Suprapubic skin (tissue), 3 donors: ENCODE data around the gene ATL1.

Experiments
- CTCF ChIP-seq, 2 donors: fragments of 200-600 bp in 1 of 2; fragments of 450-650 bp in 1 of 2; sonication (generic) in 1 of 2; IDR thresholded peaks; one replicate each; pipeline ENCODE4 v1.5.1; 2016 to 2019; ENCODE audit warnings: antibody characterized with exemption in 2 of 2, mild to moderate bottlenecking in 1 of 2, moderate library complexity in 1 of 2
- EP300 ChIP-seq: sonication (generic); formaldehyde crosslinking; IDR thresholded peaks from one replicate; pipeline ENCODE4 v1.6.1; 2017; ENCODE audit warnings: antibody characterized with exemption
- POLR2A ChIP-seq, 2 donors: fragments of 450-650 bp; IDR thresholded peaks; one replicate each; pipeline ENCODE4 v1.6.1; 2017; ENCODE audit warnings: antibody characterized with exemption in 2 of 2, mild to moderate bottlenecking in 2 of 2, moderate library complexity in 2 of 2

- TF ChIP-seq CTCF (IDR thresholded peaks at IDR 0.05) (peak; percentile 37 to 56), EP300 (no peak), POLR2A (IDR thresholded peaks at IDR 0.05) (no peak)
Measured at GRCh38 chr14:50542941-50543418, 17.0 kb upstream of the ATL1 start.
